ENCODE results near the gene EIF4G3. TPM values are rescaled to one million over a fixed set of nuclear protein-coding genes. Genes with fewer than 3 reads are reported as not detected.

EIF4G3 gene
- total and polyA plus RNA-seq, 9 of the 15 experiments (the other 6 are each of a cell fraction or from before 2014, with no cell fraction given): 6.7 to 40.5 (median 32.1) TPM

DNA sequence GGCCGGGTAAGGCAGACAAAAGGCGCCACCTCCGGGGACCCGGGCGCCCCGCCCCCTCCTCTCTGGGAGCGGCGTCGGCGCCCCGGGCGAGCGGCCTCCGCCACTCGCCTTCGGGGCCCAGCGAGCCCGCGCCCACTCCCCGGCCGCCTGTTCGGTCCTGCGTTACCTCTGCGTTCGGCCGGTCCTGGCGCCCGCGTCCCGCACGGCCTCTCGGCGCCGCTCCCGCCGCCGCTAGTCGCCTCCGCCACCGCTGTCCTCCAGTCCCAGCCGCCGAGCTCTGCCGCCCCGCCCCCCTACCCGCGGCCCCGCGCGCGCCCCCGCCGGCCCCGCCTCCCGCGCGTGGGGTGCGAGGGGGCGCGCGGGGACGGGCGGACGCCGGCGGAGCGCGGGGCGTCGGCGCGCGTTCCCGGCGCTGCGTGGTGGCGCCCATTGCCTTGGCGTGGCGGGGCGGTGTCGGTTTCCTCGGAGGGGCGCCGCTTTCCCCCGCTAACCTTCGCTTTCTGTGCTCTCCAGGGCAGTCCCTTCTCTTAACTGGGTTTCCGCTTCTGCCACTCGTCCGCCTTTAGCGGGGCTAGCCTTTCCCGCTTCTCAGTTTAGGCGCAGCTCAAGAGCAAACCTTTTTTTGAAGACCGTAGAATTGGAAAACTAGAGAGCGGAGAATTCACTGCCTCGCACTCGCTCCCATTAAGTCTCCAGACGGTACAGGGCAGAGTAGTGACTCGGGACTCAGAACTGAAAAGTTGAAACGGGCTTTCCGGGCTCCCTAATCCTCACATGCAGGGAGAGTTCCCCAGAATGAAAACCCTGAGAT, 389.5 kb downstream of the EIF4G3 start, which contains the start of gene HP1BP3 (continued):
- TF ChIP-seq GABPA (tag; conservative IDR thresholded peaks at IDR 0.05; ENCODE audit: low read depth) (peak; percentile 41; the same call in 1 of the 2 replicates), TARDBP (IDR thresholded peaks at IDR 0.05) (peak; percentile 39; the same call in 1 of the 2 replicates), ZNF140 (CRISPR knock-in tag; IDR thresholded peaks at IDR 0.05) (no peak), NFRKB (IDR thresholded peaks at IDR 0.05; ENCODE audit: low read depth) (peak; percentile 76), ZNF584 (CRISPR knock-in tag; IDR thresholded peaks at IDR 0.05; ENCODE audit: low read depth) (peak; percentile 44; the same call in 1 of the 2 replicates), TAF9B (IDR thresholded peaks at IDR 0.05; ENCODE audit: partially characterized antibody) (peak; percentile 50), YY1 (IDR thresholded peaks at IDR 0.05; ENCODE audit: borderline replicate concordance in 1 of 3, control insufficient read depth in 1 of 3, extremely low read depth in 1 of 3, insufficient read depth in 3 of 3, insufficient read length in 1 of 3, insufficient replicate concordance in 2 of 3, low read depth in 1 of 3, low read length in 2 of 3) (peak; percentile 36 to 89 (median 82)), TRIM28 (IDR thresholded peaks at IDR 0.05) (no peak), HNRNPK (IDR thresholded peaks at IDR 0.05; ENCODE audit: low read depth, low read length, poor library complexity, severe bottlenecking) (peak; percentile 9), RBM25 (IDR thresholded peaks at IDR 0.05; ENCODE audit: low read depth, low read length, severe bottlenecking) (peak; percentile 11), HNRNPLL (IDR thresholded peaks at IDR 0.05; ENCODE audit: low read depth, low read length, poor library complexity, severe bottlenecking) (peak; percentile 67), RBFOX2 (IDR thresholded peaks at IDR 0.05; ENCODE audit: low read depth, low read length) (peak; percentile 12), POLR2AphosphoS2 (IDR thresholded peaks at IDR 0.05; ENCODE audit: low read length) (peak; percentile 19; the same call in 1 of the 2 replicates), TEAD4 (IDR thresholded peaks at IDR 0.05; ENCODE audit: low read length) (peak; percentile 22; the same call in 1 of the 2 replicates), TEAD4 (CRISPR knock-in tag; IDR thresholded peaks at IDR 0.05; ENCODE audit: borderline replicate concordance) (no peak)
- TF ChIP-seq, protein P1, sequence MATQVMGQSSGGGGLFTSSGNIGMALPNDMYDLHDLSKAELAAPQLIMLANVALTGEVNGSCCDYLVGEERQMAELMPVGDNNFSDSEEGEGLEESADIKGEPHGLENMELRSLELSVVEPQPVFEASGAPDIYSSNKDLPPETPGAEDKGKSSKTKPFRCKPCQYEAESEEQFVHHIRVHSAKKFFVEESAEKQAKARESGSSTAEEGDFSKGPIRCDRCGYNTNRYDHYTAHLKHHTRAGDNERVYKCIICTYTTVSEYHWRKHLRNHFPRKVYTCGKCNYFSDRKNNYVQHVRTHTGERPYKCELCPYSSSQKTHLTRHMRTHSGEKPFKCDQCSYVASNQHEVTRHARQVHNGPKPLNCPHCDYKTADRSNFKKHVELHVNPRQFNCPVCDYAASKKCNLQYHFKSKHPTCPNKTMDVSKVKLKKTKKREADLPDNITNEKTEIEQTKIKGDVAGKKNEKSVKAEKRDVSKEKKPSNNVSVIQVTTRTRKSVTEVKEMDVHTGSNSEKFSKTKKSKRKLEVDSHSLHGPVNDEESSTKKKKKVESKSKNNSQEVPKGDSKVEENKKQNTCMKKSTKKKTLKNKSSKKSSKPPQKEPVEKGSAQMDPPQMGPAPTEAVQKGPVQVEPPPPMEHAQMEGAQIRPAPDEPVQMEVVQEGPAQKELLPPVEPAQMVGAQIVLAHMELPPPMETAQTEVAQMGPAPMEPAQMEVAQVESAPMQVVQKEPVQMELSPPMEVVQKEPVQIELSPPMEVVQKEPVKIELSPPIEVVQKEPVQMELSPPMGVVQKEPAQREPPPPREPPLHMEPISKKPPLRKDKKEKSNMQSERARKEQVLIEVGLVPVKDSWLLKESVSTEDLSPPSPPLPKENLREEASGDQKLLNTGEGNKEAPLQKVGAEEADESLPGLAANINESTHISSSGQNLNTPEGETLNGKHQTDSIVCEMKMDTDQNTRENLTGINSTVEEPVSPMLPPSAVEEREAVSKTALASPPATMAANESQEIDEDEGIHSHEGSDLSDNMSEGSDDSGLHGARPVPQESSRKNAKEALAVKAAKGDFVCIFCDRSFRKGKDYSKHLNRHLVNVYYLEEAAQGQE (IDR thresholded peaks at IDR 0.05; ENCODE audit: borderline replicate concordance): no peak
- TF ChIP-seq, protein P1 (CRISPR knock-in tag; IDR thresholded peaks at IDR 0.05; ENCODE audit: low read depth): peak; percentile 18; the same call in 1 of the 2 replicates
- TF ChIP-seq, protein P2, sequence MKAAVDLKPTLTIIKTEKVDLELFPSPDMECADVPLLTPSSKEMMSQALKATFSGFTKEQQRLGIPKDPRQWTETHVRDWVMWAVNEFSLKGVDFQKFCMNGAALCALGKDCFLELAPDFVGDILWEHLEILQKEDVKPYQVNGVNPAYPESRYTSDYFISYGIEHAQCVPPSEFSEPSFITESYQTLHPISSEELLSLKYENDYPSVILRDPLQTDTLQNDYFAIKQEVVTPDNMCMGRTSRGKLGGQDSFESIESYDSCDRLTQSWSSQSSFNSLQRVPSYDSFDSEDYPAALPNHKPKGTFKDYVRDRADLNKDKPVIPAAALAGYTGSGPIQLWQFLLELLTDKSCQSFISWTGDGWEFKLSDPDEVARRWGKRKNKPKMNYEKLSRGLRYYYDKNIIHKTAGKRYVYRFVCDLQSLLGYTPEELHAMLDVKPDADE (conservative IDR thresholded peaks at IDR 0.05; ENCODE audit: control insufficient read depth, low read depth, low read length): peak; percentile 42; the same call in 1 of the 2 replicates

All from K562 (cell line).